Hematopoietic multipotent progenitor cell treated with erythropoietin and hydrocortisone succinate and interleukin-3 and kit ligand, for 17 days (in vitro differentiated cells): Measurements from ENCODE around the gene PRKCB.
"Not testable (repeated sequence)": the region's sequence is repeated elsewhere in the genome, so short reads cannot be mapped to it uniquely, and the experiment has no call there.

Experiments used
- DNase-seq: peaks from one replicate; pipeline ENCODE4 v3.0.0-alpha.2; 2015; ENCODE audit warnings: low spot score

Gene PRKCB

GRCh38 chr16:24009098-24009497 is 173.3 kb downstream of the PRKCB start:
- DNase-seq: no peak

GRCh38 chr16:24009955-24010354 is 174.2 kb downstream of the PRKCB start:
- no peak for DNase-seq

- DNase-seq: peak; percentile 69
These were observed 174.8 kb downstream of the PRKCB start for GRCh38 chr16:24010440-24011089.

- no peak for DNase-seq
These were observed 175.5 kb downstream of the PRKCB start for GRCh38 chr16:24011237-24011636.

GRCh38 chr16:24013054-24013636 is 177.4 kb downstream of the PRKCB start:
- DNase-seq: no peak

DNA sequence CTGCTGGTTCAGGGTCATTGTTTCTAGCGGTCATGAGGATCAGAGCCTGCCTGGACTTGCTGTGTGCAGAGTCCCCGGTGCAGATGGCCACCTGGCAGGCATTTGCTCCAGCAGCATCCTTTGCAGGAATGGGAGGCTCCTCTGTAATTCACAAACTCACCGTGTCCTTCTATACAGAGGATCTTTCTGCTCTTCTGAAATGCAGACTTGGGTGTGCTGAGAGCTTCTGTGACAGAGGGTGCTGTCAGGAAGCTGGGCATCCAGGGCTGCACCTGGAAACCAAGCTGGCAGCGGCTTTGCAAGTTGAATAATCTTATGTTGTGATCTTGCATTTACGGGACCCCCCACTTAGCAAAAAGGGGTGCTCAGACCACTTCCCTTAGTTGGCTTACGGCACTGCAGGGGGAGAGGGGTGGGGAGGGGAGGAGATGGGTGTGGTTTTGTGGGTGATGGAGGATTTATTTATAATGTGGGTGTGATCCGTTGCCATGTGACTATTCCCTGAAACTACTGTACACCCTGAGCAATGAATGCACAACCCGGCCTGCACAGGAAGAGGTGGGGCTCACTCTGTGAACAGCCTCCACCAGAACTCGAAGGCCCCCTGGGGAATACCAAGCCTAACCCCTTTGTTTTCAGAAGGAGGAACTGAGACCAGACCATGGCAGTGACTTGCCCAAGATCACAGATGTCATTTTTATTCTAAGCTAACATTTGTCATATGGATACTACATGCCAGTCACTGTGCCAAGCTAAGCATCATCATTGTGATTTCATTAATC is 178.3 kb downstream of the PRKCB start:
- no peak for DNase-seq

DNA sequence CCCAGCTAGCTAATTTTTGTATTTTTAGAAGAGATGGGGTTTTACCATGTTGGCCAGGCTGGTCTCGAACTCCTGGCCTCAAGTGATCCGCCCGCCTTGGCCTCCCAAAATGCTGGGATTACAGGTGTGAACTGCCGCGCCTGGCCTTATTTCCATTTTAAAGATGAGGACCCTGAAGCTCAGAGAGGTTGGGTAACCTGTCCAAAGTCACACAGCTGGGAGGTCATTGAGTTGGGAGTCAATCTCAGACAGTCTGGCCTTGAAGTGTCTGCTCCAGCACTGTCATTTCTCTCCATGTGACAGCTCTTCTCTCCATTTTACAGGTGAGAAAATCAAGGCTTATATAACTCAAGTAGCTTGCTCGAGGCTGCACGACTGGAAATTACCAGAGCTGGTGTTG is 179.2 kb downstream of the PRKCB start:
- not testable (repeated sequence) for DNase-seq

DNA sequence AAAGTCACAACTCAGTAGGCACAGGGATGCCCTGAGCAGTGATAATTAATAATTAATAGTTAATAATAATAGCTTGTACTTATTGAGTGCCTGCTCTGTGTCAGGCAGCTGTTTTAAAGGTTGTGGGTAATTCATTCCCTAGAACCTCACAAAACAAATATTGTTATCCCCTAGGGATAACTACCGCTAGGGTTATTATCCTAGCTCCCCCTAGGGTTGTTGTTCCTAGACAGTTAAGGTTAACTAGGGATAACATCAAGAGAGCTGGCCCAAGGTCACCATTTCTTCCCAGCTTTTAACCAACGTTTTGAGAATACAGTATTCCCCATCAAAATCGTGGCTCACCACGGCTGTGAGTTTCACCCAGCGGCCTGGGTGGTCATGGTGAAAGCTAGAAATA is 180.1 kb downstream of the PRKCB start:
- no peak for DNase-seq

GRCh38 chr16:24018485-24018884 is 182.7 kb downstream of the PRKCB start:
- DNase-seq: no peak

DNA sequence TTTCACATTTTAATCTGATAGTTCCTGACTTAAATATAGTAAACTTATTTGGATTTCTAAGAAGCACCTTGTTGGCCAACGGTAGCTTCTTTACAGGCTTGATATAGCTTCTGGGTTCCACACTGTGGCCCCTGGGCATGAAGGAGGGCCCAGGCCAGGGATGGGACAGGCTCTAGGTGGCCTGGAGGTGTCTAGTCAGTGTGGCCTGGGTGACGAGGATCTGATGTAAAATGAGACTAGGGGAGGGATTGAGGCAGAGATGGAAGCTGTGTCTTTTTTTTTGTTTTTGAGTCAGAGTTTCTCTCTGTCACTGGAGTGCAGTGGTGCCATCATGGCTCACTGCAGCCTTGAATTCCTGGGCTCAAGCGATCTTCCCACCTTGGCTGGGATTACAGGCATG is 187.0 kb downstream of the PRKCB start:
- no peak for DNase-seq

DNA sequence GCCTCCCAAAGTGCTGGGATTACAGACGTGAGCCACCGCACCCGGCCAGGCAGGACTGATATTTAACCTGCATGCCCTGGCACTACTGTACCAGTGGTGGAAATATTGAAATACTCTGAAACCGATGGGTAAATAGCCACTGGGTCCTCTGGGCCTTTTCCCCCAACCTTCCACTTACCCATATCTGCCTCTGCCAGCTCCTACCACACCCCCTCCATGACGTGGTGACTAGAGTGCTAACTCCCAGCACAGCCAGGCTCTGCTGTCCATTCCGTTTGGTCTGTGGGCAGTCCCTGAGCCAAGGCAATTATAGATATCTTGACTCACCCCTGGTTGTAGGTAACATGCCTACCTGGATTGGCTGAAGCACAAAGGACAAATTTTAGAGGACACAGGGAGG is 187.8 kb downstream of the PRKCB start:
- no peak for DNase-seq

GRCh38 chr16:24024971-24025370 is 189.2 kb downstream of the PRKCB start:
- DNase-seq: no peak

DNA sequence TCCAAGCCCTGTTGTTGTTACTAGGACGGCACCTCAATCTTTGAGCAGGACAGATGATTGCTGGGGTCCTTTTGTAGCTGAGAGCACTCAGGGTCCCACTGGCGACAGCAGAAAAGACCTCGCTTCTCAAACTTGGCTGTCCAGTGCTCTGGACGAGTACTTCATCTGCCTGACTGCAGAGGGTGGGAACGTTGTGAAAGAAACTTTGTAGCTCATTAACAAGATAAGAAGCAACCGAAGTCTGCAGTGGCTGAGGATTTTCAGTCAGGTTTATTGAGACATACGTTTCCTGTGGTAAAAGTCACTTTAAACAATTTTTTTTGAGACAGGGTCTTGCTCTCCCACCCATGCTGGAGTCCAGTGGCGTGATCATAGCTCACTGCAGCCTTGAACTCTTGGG is 191.7 kb downstream of the PRKCB start:
- DNase-seq: no peak

GRCh38 chr16:24029841-24030240 is 194.1 kb downstream of the PRKCB start:
- not testable (repeated sequence) for DNase-seq

- no peak for DNase-seq
These were observed 199.5 kb downstream of the PRKCB start for GRCh38 chr16:24035127-24035842.

DNA sequence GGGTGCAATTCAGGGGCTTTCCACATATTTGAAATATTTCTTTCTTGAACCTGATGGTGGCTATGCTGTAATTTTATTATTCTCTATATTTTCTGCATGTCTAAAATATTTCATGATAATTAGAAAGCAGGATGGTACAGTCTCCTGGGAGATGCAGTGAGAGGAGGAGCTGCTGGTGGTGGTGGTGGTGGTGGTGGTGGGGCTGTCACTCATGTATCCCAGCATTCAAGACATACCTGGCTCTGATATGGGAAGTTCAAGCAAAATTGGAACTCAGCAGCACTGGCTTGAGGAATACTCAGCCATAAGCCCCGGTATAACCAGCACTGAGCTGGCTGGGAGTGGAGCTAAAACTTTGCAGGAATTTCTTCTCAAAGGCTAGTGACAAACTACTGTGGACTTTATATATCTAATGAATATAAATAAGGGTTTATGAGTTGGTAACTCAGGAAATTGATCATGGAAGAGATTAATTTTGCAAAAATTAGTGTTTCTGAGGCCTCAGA is 200.3 kb downstream of the PRKCB start:
- DNase-seq: no peak

GRCh38 chr16:24036614-24037013 is 200.8 kb downstream of the PRKCB start:
- peak; percentile 13 for DNase-seq

- DNase-seq: no peak
These were observed 201.6 kb downstream of the PRKCB start for GRCh38 chr16:24037335-24037734.

GRCh38 chr16:24041834-24042631 is 206.2 kb downstream of the PRKCB start:
- DNase-seq: peak; percentile 57

DNA sequence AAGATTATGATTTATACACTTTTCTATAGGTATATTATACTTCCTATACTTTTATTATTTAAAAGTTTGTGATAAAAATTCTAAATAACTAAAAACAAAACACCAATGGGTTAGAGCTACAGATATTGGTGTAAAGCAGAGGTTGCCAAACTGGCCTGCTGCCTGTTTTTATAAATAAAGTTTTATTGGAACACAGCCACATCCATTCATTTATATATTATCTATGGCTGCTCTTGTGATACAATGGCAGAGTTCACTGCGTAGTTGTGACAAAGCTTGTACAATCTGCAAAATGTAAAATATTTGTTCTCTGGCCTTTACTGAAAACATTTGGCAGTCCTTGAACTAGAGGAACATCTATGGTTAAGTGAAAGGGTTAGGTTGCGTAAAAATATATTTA is 208.7 kb downstream of the PRKCB start:
- DNase-seq: no peak

DNA sequence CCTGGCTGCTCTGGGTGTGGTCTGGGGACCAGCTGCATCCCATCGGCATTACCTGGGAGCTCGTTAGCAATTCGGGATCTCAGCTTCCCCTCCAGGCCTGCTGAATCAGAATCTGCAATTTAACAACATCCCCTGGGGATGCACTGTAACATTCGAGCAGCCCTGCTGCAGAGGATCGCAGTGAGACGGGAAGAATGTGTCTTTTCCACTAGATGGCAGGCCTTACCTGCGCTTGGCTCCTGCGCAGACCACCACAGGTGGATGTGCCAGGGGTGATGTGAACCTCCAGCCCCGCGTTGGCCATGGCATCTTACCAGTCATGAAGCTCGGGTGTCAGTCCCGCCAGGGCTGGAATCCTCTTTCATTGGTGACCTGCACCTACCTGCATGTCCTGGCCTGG is 209.9 kb downstream of the PRKCB start:
- no peak for DNase-seq

DNA sequence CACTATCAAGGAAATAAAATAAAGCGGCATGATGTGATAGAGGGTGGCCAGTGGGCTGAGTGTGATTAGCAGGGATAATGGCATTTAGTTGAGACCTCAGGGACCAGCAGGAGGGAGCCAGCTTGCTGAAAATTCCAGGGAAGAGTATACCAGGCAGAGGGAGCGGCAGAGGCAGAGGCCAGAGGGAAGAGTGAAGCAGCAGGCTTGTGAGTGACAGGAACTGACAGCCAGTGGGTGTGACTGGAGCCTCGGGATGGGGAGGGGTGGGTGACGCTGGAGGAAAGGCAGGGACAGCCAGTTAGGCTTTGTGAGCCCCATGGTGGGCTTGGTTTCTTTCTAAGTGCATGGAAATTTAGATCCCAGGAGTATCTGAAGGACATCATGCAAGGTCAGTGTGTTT is 210.7 kb downstream of the PRKCB start:
- DNase-seq: no peak
